NOMO-1 treated with dmso at 0.1 percent for 144 hours (cell line): ENCODE measurements around the gene ARHGAP15.

Experiments
- DNase-seq: peaks from one replicate; lab custom pipeline; 2025; ENCODE audit not compliant: unreplicated experiment; lab: John Stamatoyannopoulos, UW

The ARHGAP15 gene

GRCh38 chr2:143259368-143259958 is 130.2 kb downstream of the ARHGAP15 start:
- DNase-seq = no peak

- peak; percentile 13 for DNase-seq
Measured at GRCh38 chr2:143261986-143262385, 132.8 kb downstream of the ARHGAP15 start.

- no peak for DNase-seq
Measured at GRCh38 chr2:143262389-143262788, 133.2 kb downstream of the ARHGAP15 start.

GRCh38 chr2:143263066-143263625 is 133.9 kb downstream of the ARHGAP15 start:
- no peak for DNase-seq

GRCh38 chr2:143264851-143265250 is 135.6 kb downstream of the ARHGAP15 start:
- DNase-seq = no peak

GRCh38 chr2:143279672-143280071 is 150.5 kb downstream of the ARHGAP15 start:
- DNase-seq = no peak

GRCh38 chr2:143280097-143280757 is 151.0 kb downstream of the ARHGAP15 start:
- no peak for DNase-seq

- DNase-seq = no peak
Measured at GRCh38 chr2:143282684-143283083, 153.5 kb downstream of the ARHGAP15 start.

- DNase-seq = peak; percentile 15
Measured at GRCh38 chr2:143284087-143284675, 155.0 kb downstream of the ARHGAP15 start.

GRCh38 chr2:143289025-143289424 is 159.8 kb downstream of the ARHGAP15 start:
- DNase-seq = no peak

GRCh38 chr2:143290221-143290620 is 161.0 kb downstream of the ARHGAP15 start:
- DNase-seq = no peak

- no peak for DNase-seq
Measured at GRCh38 chr2:143294068-143294467, 164.8 kb downstream of the ARHGAP15 start.

- DNase-seq = no peak
Measured at GRCh38 chr2:143296089-143296488, 166.9 kb downstream of the ARHGAP15 start.

GRCh38 chr2:143297182-143297581 is 168.0 kb downstream of the ARHGAP15 start:
- no peak for DNase-seq

GRCh38 chr2:143300536-143300935 is 171.3 kb downstream of the ARHGAP15 start:
- no peak for DNase-seq

- DNase-seq = no peak
Measured at GRCh38 chr2:143311426-143311825, 182.2 kb downstream of the ARHGAP15 start.

- DNase-seq = no peak
Measured at GRCh38 chr2:143312441-143312840, 183.2 kb downstream of the ARHGAP15 start.

GRCh38 chr2:143313861-143314260 is 184.6 kb downstream of the ARHGAP15 start:
- no peak for DNase-seq

- no peak for DNase-seq
Measured at GRCh38 chr2:143321994-143322393, 192.8 kb downstream of the ARHGAP15 start.

GRCh38 chr2:143329288-143329687 is 200.1 kb downstream of the ARHGAP15 start:
- DNase-seq = no peak

GRCh38 chr2:143333168-143333791 is 204.1 kb downstream of the ARHGAP15 start:
- no peak for DNase-seq

- no peak for DNase-seq
Measured at GRCh38 chr2:143333847-143334246, 204.6 kb downstream of the ARHGAP15 start.
